Activated CD4-positive, alpha-beta T cell treated with anti-CD3 and anti-CD28 coated beads, Interleukin-2, amount 10 ng/mL, durations not matched to agents 24 days and 14 days (primary cell): Measurements from ENCODE around the gene CIDEB. TPM values are rescaled to one million over a fixed set of nuclear protein-coding genes. Genes with fewer than 3 reads are reported as not detected.

Experiments
- DNase-seq: peaks from one replicate; pipeline ENCODE4 v3.0.0; 2022
- H3K27ac Mint-ChIP-seq: one replicate; pipeline ENCODE4 v1.8.0; 2022; ENCODE audit warnings: mild to moderate bottlenecking, mixed read lengths
- H3K27me3 Mint-ChIP-seq: one replicate; pipeline ENCODE4 v1.8.0; 2022; ENCODE audit warnings: mixed read lengths
- H3K36me3 Mint-ChIP-seq: one replicate; pipeline ENCODE4 v1.8.0; 2022; ENCODE audit warnings: low read depth, mild to moderate bottlenecking, mixed read lengths
- H3K4me1 Mint-ChIP-seq: one replicate; pipeline ENCODE4 v1.8.0; 2021; ENCODE audit warnings: mixed read lengths
- H3K4me3 Mint-ChIP-seq: one replicate; pipeline ENCODE4 v1.8.0; 2022; ENCODE audit warnings: mild to moderate bottlenecking, moderate library complexity, mixed read lengths
- H3K9me3 Mint-ChIP-seq: one replicate; pipeline ENCODE4 v1.8.0; 2021; ENCODE audit warnings: mixed read lengths
- intact Hi-C: fragments of 100-400 bp; cut with micrococcal nuclease; formaldehyde crosslinking; loops from one replicate; pipeline ENCODE4 v1.15.1; 2023
- total RNA-seq: library from RNA; stranded (reverse); gene quantifications from 2 replicates; pipeline ENCODE4 v1.2.3, GENCODE V29; 2022

Gene CIDEB
- total RNA-seq, 1 donor from 2014 or later, result 22.2 TPM

DNA sequence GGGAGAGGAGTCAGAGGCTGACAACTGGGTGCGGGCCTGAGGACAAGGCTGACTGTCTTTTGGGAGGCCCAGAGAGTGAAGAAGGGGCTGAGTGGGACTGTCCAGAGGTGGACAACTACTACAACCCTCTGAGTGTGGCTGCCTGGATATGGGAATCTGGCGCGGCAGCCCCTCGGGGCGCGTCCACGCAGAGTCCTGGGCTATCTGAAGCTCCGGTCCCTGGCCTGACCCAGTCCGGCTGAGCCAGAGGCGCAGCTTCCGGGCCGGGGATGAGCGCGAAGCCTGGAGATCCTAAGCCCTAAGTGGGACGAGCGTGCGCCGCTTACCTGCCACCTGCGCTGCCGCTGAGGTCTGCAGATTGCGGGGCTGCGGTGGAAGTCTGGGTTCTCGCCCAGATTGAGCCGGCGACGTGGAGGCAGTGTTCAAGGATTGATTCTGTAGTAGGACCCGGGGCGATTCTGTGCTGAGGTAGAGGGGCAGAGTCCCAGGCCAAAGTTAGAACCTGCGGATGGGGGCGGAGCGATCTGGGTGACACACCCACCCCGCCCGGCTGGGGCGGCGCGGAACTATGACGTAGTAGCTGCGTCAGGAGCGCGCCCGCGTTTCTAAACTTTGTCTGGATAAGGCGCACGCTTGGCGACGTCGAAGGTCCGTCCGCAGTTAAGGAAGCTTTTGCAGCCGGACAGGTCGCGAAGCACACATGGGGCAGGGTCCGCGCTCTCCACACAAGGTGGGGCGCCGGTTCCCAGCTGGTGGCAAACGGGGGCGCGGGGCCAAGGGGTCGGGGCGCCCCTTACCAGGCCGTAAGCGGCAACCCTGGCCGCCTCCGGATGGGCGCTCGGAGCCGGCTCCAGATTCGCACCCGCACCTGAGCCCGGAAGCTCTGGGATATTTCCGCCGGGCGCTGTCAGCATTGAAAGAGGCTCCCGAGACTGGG, 8.3 kb downstream of the CIDEB start, which contains the start of the genes DHRS1 and NOP9:
DHRS1 (minus strand) TSS at position 526 of the 937 bp plus-strand sequence. CDS start 674 bp downstream, outside the sequence.
NOP9 (plus strand) TSS at position 596 of the 937 bp plus-strand sequence; CDS start at position 701, 105 bp downstream.
- Mint-ChIP-seq H3K27me3 (no peaks in the 10 kb centered on the region), H3K9me3 (no peaks in the 10 kb centered on the region), H3K36me3 (peaks cover 44% of the 10 kb centered on the region), H3K27ac (peak within 1 kb of the TSS; percentile 91), H3K4me1 (peaks cover 36% of the 10 kb centered on the region), H3K4me3 (peak within 1 kb of the TSS; percentile 86)
- peak; percentile 98 for DNase-seq
- intact Hi-C loops, result loop anchor here (1.0 to 2.0 kb wide), 4 partner anchors 9 to 153 kb away; partner anchors contain the start of genes CHMP4A, GMPR2, NEDD8 and PSME2

DNA sequence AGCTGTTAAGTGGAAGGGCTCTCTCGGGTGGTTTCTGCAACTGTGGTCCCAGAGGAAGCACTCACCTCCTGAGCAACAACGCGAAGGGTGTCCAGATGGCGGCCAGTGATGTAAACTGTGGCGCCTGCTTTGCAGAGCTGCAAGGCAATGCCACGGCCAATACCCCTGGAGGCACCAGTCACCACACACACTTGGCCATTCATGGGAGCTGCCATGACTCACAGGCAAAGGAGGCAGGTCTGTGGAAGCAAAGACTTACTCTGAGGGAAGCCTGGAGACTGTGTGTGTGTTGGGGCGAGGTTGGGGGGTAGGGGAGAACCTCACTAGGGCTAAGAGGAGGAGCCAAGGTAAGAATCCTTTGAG, 8.9 kb downstream of the CIDEB start:
- Mint-ChIP-seq H3K27ac (peak overlapping the region; percentile 91), H3K27me3 (no peaks in the 10 kb centered on the region), H3K4me1 (peaks cover 36% of the 10 kb centered on the region), H3K36me3 (peaks cover 41% of the 10 kb centered on the region), H3K4me3 (peak overlapping the region; percentile 86), H3K9me3 (no peaks in the 10 kb centered on the region)
- intact Hi-C loops, result loop anchor here (1.0 to 2.0 kb wide), 3 partner anchors 67 to 152 kb away; partner anchors contain the start of genes CHMP4A, GMPR2, NEDD8 and PSME2
- peak; percentile 70 for DNase-seq

DNA sequence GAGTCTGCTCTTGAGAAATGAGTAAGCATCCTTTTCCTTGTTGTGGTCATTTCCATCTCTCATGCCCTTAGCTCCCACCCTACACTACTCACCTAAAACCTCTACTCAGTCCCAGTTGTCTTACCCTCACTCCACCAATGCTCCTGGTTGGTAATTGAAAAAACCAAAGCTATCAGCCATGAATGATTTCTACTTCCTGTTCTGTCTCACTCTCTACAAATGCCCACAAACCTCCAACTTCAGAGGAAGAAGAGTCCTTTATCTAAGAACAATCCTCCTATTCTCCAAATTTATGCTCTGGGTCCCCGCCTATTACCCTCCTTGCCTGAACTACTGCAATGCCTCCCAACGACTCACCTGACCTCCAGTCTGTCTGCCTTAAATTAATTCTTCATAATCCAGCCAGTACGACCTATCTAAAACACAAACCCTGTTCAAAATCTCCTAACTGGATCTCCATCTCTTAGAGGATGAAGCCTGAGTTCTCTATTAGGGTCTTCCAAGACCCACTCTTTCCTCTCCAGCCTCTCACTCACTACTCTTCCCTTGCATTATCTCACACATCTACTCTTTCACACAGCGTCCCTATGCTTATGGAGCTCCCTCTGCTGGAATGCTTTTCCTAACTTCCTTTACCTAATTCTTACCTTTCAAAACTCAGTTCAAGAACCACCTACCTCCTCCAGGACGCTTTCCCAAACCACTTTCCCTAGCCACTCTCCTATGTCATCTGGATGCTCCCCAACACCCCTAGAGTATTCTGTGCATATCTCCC, 10.4 kb downstream of the CIDEB start:
- peaks cover 30% of the 10 kb centered on the region for H3K36me3 Mint-ChIP-seq
- peaks cover 2% of the 10 kb centered on the region for H3K27me3 Mint-ChIP-seq
- no peaks in the 10 kb centered on the region for H3K9me3 Mint-ChIP-seq
- intact Hi-C loops, result loop anchor here (1.0 to 2.0 kb wide), 2 partner anchors 54 to 81 kb away; partner anchors contain the start of gene MDP1
- peak overlapping the region; percentile 48 for H3K4me3 Mint-ChIP-seq
- H3K4me1 Mint-ChIP-seq, result peaks cover 36% of the 10 kb centered on the region
- H3K27ac Mint-ChIP-seq, result peak overlapping the region; percentile 83
- no peak for DNase-seq

DNA sequence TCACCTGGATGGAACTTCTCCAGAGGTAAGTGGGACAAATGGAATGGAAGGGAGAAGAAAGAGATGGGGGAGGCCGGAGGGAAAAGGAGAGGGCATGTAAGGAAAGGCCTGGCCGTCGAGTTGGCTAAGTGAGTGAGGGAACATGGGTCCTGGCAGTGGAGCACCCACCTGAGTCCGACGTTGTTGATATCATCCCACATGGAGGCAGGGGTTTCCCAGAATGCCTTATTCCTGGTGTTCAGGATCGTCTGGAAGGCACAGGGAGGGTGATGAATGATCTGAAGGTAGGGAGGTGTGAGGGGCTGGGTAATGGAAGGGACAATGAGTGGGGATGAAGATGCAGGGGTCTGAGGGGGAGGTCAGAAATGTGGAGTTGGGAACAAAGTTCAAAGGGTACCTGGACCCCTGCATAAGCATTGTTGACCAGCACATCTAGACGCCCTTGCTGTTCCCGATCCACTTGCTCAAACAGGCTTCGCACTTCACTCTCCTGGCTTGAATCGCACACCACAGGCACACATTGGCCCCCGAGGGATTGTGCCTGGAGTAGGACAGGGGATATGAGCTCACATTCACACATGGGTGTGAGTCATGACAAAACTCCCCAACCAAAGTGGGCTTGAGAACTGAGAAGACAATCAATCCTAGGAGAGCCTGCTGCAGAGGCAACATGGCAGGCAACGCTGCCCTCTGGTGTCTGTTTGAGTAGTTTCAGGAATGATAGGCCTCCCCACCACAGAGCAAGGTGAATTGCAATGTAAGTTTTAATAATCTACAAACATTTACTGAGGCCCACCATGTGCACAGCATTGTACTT, 11.2 kb downstream of the CIDEB start:
- DNase-seq, result peak; percentile 91
- Mint-ChIP-seq H3K27ac (peak overlapping the region; percentile 83), H3K4me1 (peaks cover 36% of the 10 kb centered on the region), H3K27me3 (peaks cover 2% of the 10 kb centered on the region), H3K36me3 (peaks cover 28% of the 10 kb centered on the region), H3K4me3 (peak overlapping the region; percentile 16), H3K9me3 (no peaks in the 10 kb centered on the region)
- intact Hi-C loops, result loop anchor here (1.0 to 2.0 kb wide), 3 partner anchors 22 to 80 kb away; partner anchors contain the start of gene MDP1

DNA sequence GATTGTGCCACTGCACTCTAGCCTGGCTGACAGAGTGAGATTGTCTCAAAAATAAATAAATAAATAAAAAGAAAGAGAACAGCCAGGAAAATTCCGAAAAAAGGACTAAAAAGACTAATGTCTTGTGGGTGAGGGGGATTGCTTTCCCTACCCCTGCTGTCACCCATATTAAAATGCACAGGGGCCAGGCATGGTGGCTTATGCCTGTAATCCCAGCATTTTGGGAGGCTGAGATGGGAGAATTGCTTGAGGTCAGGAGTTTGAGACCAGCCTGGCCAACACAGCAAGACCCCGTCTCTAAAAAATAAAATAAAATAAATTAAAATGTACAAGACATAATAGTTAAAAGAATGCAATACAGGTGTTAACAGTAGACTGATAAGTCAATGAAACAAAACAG, 14.3 kb downstream of the CIDEB start:
- no peak overlapping the region for H3K27ac Mint-ChIP-seq
- intact Hi-C loops, result no loop called here
- H3K36me3 Mint-ChIP-seq, result peaks cover 43% of the 10 kb centered on the region
- H3K4me1 Mint-ChIP-seq, result peaks cover 35% of the 10 kb centered on the region
- no peak overlapping the region for H3K4me3 Mint-ChIP-seq
- H3K9me3 Mint-ChIP-seq, result no peaks in the 10 kb centered on the region
- peaks cover 2% of the 10 kb centered on the region for H3K27me3 Mint-ChIP-seq
- DNase-seq, result no peak

DNA sequence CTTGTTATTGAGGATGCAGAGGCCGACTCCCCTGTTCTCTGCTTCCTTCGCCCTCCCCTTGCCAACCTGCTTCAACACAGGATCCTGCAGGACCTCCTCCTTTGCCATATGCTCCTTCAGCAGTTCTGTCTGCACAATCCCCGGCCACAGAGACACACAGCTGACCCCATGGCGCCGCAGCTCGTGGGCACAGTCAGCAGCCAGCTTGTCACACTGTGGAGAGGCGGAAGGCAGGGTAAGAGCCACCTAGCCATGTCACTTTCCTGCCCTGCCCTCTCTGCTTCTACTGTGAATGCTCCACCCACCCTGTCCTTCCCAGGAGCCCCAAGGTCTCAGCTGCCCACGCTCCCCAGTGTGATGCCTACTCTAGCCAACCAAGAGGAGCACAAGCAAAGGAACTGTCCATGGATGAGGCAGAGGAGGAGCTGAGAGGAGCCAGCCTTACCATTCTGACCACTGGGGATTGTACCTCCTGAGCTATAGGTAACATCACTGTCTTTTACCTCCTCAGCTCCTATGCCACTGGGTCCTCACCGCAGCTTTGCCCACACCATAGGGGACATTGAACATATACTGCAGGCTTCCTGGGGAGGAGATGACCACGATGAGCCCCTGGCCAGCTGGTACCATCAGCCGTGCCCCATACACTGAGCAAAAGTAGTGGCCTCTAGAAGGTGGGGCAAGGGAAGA, 15.5 kb downstream of the CIDEB start:
- H3K4me1 Mint-ChIP-seq, result peaks cover 35% of the 10 kb centered on the region
- H3K27ac Mint-ChIP-seq, result no peak overlapping the region
- no peak for DNase-seq
- intact Hi-C loops, result no loop called here
- peaks cover 44% of the 10 kb centered on the region for H3K36me3 Mint-ChIP-seq
- H3K9me3 Mint-ChIP-seq, result no peaks in the 10 kb centered on the region
- peaks cover 10% of the 10 kb centered on the region for H3K27me3 Mint-ChIP-seq
- no peak overlapping the region for H3K4me3 Mint-ChIP-seq

DNA sequence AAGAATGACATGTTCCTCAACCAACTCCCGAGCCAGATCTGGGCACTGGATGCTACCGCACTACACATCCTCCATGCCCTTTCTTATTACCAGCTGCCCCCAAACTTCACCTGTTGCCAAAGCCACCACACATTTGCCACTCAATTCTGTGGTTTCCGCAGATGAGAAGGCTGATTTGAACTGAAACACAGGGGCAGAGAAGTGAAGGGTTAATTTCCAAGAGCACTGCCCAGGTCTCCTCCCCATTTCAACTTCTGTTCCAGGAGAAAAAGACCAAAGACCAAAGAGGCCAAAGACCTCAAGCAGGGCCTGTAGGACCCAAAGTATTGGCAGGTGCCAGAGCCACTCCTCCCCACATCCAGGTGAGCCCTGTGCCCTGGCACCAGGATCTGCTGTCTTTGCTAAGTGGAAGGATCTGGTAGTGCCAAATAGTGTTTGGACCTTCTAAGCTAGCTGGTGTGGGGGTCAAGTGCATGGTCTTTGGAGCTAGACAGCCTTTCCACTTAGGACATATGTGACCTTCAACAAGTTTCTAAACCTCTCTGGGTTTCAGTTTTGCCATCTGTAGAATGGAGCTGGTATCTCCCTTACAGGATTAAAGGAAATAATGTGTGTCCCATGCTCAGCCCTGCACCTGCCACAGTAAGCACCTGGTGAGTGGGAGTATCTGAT, 16.2 kb downstream of the CIDEB start:
- Mint-ChIP-seq H3K36me3 (peaks cover 42% of the 10 kb centered on the region), H3K4me1 (peaks cover 28% of the 10 kb centered on the region), H3K4me3 (no peak overlapping the region), H3K9me3 (no peaks in the 10 kb centered on the region), H3K27ac (no peak overlapping the region), H3K27me3 (peaks cover 10% of the 10 kb centered on the region)
- DNase-seq, result no peak
- intact Hi-C loops, result no loop called here

DNA sequence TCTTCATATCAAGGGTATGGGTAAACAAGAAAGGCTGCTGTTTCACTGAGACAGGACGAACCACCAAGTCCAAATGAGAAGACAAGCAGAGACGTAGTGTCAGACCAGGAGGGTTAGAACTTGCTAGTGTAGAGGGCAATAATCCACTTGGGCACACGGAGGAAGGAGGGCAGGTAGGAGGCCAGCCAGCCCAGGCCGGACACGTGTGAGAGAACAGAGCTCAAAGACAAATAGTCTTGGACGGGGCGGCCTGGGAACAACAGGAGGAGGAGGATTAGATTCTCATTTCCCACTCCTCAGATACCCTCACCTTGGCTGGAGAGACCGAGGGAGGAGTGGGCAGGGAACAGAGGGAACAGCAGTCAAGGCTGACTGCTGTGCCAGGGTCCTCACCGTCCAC, 17.0 kb downstream of the CIDEB start:
- H3K36me3 Mint-ChIP-seq, result peaks cover 35% of the 10 kb centered on the region
- intact Hi-C loops, result no loop called here
- no peak for DNase-seq
- peaks cover 15% of the 10 kb centered on the region for H3K27me3 Mint-ChIP-seq
- no peak overlapping the region for H3K27ac Mint-ChIP-seq
- H3K4me3 Mint-ChIP-seq, result no peak overlapping the region
- no peaks in the 10 kb centered on the region for H3K9me3 Mint-ChIP-seq
- peaks cover 22% of the 10 kb centered on the region for H3K4me1 Mint-ChIP-seq

DNA sequence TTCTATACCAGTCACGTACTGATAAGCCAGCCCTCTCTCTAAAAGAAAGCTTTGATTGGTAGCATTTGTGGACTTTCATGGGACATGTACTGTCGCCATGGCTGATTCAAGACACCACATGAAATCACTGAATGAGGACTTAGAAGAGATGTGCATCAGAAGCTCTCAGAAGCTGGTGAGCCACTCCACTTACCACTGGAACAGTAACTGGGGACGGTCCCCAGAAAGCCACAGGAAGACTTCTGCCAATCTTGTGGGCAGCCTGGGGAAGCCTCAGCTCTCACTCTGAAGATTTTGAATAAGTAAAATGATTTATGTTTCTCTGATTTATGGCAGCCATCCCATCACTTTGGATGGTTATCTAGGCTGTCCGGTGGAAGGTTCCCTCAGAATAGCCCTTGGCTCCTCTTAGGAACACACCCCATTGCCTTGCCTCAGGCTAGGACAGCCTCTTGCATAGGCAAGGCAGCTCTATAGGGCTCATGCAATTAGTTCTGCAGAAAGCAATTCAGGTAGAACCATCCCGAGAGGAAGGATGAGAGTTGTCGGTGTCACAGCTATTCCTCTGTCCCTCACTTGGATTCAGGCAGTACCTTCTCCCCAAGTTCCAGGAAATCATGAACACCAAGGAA, 18.0 kb downstream of the CIDEB start:
- H3K36me3 Mint-ChIP-seq, result peaks cover 33% of the 10 kb centered on the region
- DNase-seq, result peak; percentile 79
- intact Hi-C loops, result loop anchor here (1.0 to 2.0 kb wide), 2 partner anchors 15 to 43 kb away; no protein-coding TSS in a partner anchor
- no peak overlapping the region for H3K4me3 Mint-ChIP-seq
- H3K27ac Mint-ChIP-seq, result no peak overlapping the region
- H3K4me1 Mint-ChIP-seq, result peaks cover 22% of the 10 kb centered on the region
- no peaks in the 10 kb centered on the region for H3K9me3 Mint-ChIP-seq
- peaks cover 19% of the 10 kb centered on the region for H3K27me3 Mint-ChIP-seq

DNA sequence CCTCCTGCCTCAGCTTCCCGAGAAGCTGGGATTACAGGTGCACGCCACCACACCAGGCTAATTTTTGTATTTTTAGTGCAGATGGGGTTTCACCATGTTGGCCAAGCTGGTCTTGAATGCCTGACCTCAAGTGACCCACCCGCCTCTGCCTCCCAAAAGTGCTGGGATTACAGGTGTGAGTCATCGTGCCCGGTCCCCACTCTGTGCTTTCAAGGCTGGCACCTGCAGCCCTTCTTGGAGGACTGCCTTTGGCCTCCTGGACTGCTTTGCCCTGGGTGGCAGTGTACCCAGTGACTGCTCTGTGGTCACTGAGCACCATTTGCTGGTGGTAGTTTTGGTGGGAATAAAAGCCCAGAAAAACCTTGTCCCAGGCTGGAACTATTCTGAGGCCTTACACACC, 20.8 kb downstream of the CIDEB start:
- Mint-ChIP-seq H3K36me3 (peaks cover 23% of the 10 kb centered on the region), H3K4me1 (peaks cover 22% of the 10 kb centered on the region), H3K4me3 (no peak overlapping the region), H3K27ac (no peak overlapping the region), H3K27me3 (peaks cover 16% of the 10 kb centered on the region), H3K9me3 (no peaks in the 10 kb centered on the region)
- no peak for DNase-seq
- intact Hi-C loops, result no loop called here

DNA sequence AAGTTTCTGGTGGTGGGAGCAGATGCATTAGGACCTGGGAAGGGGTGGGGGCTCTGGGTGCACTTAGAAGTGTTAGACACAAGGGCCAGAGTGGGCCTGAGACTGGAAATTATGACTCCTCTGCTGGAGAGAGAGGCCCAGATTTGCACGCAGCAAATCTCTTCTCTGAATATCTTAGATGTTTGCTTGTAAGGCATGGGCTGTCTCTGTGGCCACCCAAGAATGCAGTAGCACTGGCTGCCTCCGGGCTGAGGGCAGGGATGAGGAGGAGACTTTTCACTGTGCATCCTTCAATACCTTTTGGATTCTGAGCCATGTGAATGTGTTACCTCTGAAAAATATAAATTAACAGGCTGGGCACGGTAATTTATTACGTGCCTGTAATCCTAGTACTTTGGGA, 22.4 kb downstream of the CIDEB start:
- no peaks in the 10 kb centered on the region for H3K9me3 Mint-ChIP-seq
- no peak overlapping the region for H3K4me3 Mint-ChIP-seq
- peaks cover 16% of the 10 kb centered on the region for H3K27me3 Mint-ChIP-seq
- no peak for DNase-seq
- peaks cover 11% of the 10 kb centered on the region for H3K36me3 Mint-ChIP-seq
- intact Hi-C loops, result no loop called here
- H3K4me1 Mint-ChIP-seq, result peaks cover 16% of the 10 kb centered on the region
- H3K27ac Mint-ChIP-seq, result no peak overlapping the region

DNA sequence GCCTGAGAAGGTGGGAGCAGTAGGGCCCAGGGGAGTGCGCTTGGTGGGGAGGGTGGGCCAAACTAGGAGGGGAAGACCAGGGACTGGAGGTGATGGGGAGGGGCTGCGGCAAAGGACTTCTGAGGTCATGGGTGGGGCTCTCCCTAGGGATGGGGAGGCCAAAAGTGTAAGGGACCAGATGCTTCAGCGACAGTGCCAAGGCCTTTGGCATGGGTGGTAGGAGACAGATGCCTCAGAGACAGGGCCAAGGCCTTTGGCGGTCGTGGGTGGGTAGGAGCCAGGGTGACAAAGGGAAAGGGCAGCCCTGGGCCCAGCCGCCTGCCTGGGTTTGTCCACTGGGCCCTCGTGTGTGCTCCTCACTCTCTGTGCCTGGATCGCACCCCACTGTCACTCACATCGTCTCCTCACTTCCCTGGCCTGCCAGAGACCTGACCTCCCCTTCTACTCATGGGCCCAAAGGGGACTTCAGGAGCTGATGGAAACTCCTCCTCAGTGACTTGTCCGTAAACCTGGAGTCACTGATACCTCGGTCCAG, 23.2 kb downstream of the CIDEB start:
- intact Hi-C loops, result no loop called here
- DNase-seq, result no peak
- Mint-ChIP-seq H3K4me1 (peaks cover 15% of the 10 kb centered on the region), H3K36me3 (peaks cover 3% of the 10 kb centered on the region), H3K9me3 (no peaks in the 10 kb centered on the region), H3K4me3 (no peak overlapping the region), H3K27ac (no peak overlapping the region), H3K27me3 (peaks cover 16% of the 10 kb centered on the region)
